Activated CD8-positive, alpha-beta T cell treated with anti-CD3 and anti-CD28 coated beads, Interleukin-2, amount 10 ng/mL, durations not matched to agents 7 days and 5 days (primary cell): ENCODE results near the gene CACNA1B. TPM values are rescaled to one million over a fixed set of nuclear protein-coding genes. Genes with fewer than 3 reads are reported as not detected.

Source experiments
- ATAC-seq: fragments of 150-1000 bp; cut with Tn5 transposase; one replicate; pipeline ENCODE4 v1.10.0; 2021; ENCODE audit warnings: moderate library complexity
- CTCF ChIA-PET: fragments of 350-600 bp; sonication (Branson Sonifier 250); formaldehyde crosslinking; loops from one replicate; lab custom pipeline; 2021; ENCODE audit warnings: antibody characterized with exemption; lab: Charles Lee
- POLR2A ChIA-PET: fragments of 350-600 bp; sonication (Branson Sonifier 250); formaldehyde crosslinking; loops from one replicate; lab custom pipeline; 2021; ENCODE audit warnings: antibody characterized with exemption; lab: Charles Lee
- DNase-seq: peaks from one replicate; pipeline ENCODE4 v3.0.0-alpha.2; 2020
- H3K27ac Mint-ChIP-seq: one replicate; pipeline ENCODE4 v1.8.0; 2021; ENCODE audit warnings: mild to moderate bottlenecking, mixed read lengths
- H3K27me3 Mint-ChIP-seq: one replicate; pipeline ENCODE4 v1.8.0; 2021; ENCODE audit warnings: low read depth, mixed read lengths
- H3K36me3 Mint-ChIP-seq: one replicate; pipeline ENCODE4 v1.8.0; 2021; ENCODE audit warnings: low read depth, mixed read lengths
- H3K4me1 Mint-ChIP-seq: one replicate; pipeline ENCODE4 v1.8.0; 2021; ENCODE audit warnings: low read depth, mixed read lengths
- H3K4me3 Mint-ChIP-seq: one replicate; pipeline ENCODE4 v1.8.0; 2021; ENCODE audit warnings: mild to moderate bottlenecking, mixed read lengths
- H3K9me3 Mint-ChIP-seq: one replicate; pipeline ENCODE4 v1.8.0; 2022; ENCODE audit warnings: mixed read lengths; ENCODE audit not compliant: insufficient read depth
- total RNA-seq, 2 experiments: library from RNA; stranded (reverse); gene quantifications; one replicate each; pipeline ENCODE4 v1.2.3, GENCODE V29; 2021

Gene CACNA1B
- total RNA-seq, 2 experiments from 2014 or later, result not detected

- CTCF ChIA-PET, result no interaction called here
- no peak overlapping the region for H3K4me3 Mint-ChIP-seq
- peaks cover 6% of the 10 kb centered on the region for H3K27me3 Mint-ChIP-seq
- peaks cover 3% of the 10 kb centered on the region for H3K36me3 Mint-ChIP-seq
- DNase-seq, result no peak
- no peak overlapping the region for H3K27ac Mint-ChIP-seq
- POLR2A ChIA-PET, result no interaction called here
- H3K9me3 Mint-ChIP-seq, result no peaks in the 10 kb centered on the region
- ATAC-seq, result no peak
- peaks cover 2% of the 10 kb centered on the region for H3K4me1 Mint-ChIP-seq
Measured at GRCh38 chr9:137873858-137874362, 3.7 kb upstream of the CACNA1B start.

GRCh38 chr9:137875354-137875753, 2.2 kb upstream of the CACNA1B start:
- H3K27me3 Mint-ChIP-seq, result peaks cover 11% of the 10 kb centered on the region
- peaks cover 2% of the 10 kb centered on the region for H3K4me1 Mint-ChIP-seq
- H3K4me3 Mint-ChIP-seq, result no peak overlapping the region
- H3K9me3 Mint-ChIP-seq, result no peaks in the 10 kb centered on the region
- DNase-seq, result no peak
- ATAC-seq, result no peak
- ChIA-PET CTCF (no interaction called here), POLR2A (no interaction called here)
- no peak overlapping the region for H3K27ac Mint-ChIP-seq
- peaks cover 3% of the 10 kb centered on the region for H3K36me3 Mint-ChIP-seq

DNA sequence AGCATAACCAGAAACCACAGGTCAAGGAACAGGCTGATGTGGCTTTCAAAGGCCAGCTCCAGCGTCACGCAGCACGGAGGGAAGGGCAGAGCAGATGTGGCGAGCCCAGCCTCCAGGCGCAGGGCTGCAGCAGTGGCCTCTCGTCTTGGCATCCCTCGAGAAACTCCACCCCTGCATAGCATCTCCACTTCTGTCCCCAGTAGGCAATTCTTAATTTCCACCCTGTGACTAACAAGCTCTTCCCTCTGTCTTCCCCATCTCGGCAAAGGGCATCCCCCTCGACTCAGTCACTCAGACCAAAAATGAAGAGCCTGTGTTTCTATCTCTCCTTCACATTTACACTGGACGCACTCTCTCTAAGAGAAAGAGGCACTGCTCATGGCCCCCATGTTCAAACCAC, 1.7 kb upstream of the CACNA1B start:
- no peak overlapping the region for H3K4me3 Mint-ChIP-seq
- no peaks in the 10 kb centered on the region for H3K9me3 Mint-ChIP-seq
- ChIA-PET POLR2A (no interaction called here), CTCF (no interaction called here)
- ATAC-seq (no peak), DNase-seq (no peak)
- H3K36me3 Mint-ChIP-seq, result peaks cover 3% of the 10 kb centered on the region
- H3K27ac Mint-ChIP-seq, result no peak overlapping the region
- peaks cover 2% of the 10 kb centered on the region for H3K4me1 Mint-ChIP-seq
- peaks cover 11% of the 10 kb centered on the region for H3K27me3 Mint-ChIP-seq

DNA sequence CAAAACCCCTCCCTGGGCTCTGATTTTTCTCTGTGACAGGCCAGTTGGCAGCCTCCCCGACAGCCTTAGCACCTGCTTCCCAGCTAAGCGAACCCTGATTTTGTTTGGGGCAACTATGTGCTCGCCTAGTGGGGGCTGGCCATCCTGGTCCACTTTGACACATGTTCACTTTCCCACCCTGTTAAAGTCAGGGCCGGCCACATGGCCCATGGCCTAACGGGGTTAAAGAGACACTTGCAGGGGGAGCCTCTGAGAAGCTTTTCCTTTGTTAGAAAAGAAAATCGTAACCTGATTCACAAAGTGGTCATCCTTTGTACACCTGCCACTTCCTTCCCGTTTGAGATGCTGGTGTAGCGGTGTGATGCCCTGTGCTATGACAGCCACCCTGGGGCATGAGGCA, 1.3 kb upstream of the CACNA1B start:
- peaks cover 2% of the 10 kb centered on the region for H3K4me1 Mint-ChIP-seq
- ATAC-seq (no peak), DNase-seq (no peak)
- POLR2A ChIA-PET, result no interaction called here
- H3K27me3 Mint-ChIP-seq, result peaks cover 11% of the 10 kb centered on the region
- no peak overlapping the region for H3K27ac Mint-ChIP-seq
- CTCF ChIA-PET, result no interaction called here
- H3K4me3 Mint-ChIP-seq, result no peak overlapping the region
- H3K9me3 Mint-ChIP-seq, result no peaks in the 10 kb centered on the region
- peaks cover 3% of the 10 kb centered on the region for H3K36me3 Mint-ChIP-seq

GRCh38 chr9:137876781-137877386, 698 bp upstream of the CACNA1B start:
- peaks cover 11% of the 10 kb centered on the region for H3K27me3 Mint-ChIP-seq

GRCh38 chr9:137878146-137878941, 762 bp downstream of the CACNA1B start:
- H3K27me3 Mint-ChIP-seq, result peaks cover 11% of the 10 kb centered on the region
- peak; percentile 76 for ATAC-seq
- DNase-seq, result peak; percentile 46
- H3K4me1 Mint-ChIP-seq, result peaks cover 2% of the 10 kb centered on the region
- no peaks in the 10 kb centered on the region for H3K9me3 Mint-ChIP-seq
- no peak overlapping the region for H3K4me3 Mint-ChIP-seq
- POLR2A ChIA-PET, result no interaction called here
- CTCF ChIA-PET, result no interaction called here
- H3K27ac Mint-ChIP-seq, result no peak overlapping the region
- peaks cover 3% of the 10 kb centered on the region for H3K36me3 Mint-ChIP-seq

More at GRCh38 chr9:137876781-137877386, 698 bp upstream of the CACNA1B start:
- CTCF ChIA-PET, result no interaction called here
- ATAC-seq (no peak), DNase-seq (no peak)
- no peak overlapping the region for H3K27ac Mint-ChIP-seq
- H3K36me3 Mint-ChIP-seq, result peaks cover 3% of the 10 kb centered on the region
- POLR2A ChIA-PET, result no interaction called here
- no peaks in the 10 kb centered on the region for H3K9me3 Mint-ChIP-seq
- H3K4me3 Mint-ChIP-seq, result no peak overlapping the region
- peaks cover 2% of the 10 kb centered on the region for H3K4me1 Mint-ChIP-seq

DNA sequence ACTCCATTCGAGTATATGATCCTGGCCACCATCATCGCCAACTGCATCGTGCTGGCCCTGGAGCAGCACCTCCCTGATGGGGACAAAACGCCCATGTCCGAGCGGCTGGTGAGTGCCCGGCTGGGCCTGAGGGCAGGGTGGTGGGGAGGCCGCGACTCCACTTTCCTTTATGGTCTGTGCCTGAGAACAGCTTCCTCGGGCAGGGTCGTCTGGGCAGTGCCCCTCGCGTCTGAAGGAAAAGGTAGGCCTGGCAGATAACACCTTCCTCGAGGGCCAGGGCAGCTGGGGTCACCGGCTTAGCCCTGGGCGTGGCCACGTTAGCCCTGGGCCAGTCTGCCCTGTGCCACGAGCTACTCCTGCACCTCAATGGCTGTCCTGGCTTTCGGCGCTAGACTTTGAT, 1.5 kb downstream of the CACNA1B start:
- ATAC-seq (no peak), DNase-seq (no peak)
- Mint-ChIP-seq H3K27me3 (peaks cover 11% of the 10 kb centered on the region), H3K9me3 (no peaks in the 10 kb centered on the region), H3K27ac (no peak overlapping the region), H3K36me3 (peaks cover 3% of the 10 kb centered on the region), H3K4me3 (no peak overlapping the region), H3K4me1 (peaks cover 2% of the 10 kb centered on the region)
- CTCF ChIA-PET, result no interaction called here
- POLR2A ChIA-PET, result no interaction called here

GRCh38 chr9:137879566-137880150, 2.1 kb downstream of the CACNA1B start:
- Mint-ChIP-seq H3K4me3 (no peak overlapping the region), H3K9me3 (no peaks in the 10 kb centered on the region), H3K4me1 (peaks cover 2% of the 10 kb centered on the region), H3K36me3 (peaks cover 3% of the 10 kb centered on the region), H3K27me3 (peaks cover 11% of the 10 kb centered on the region), H3K27ac (no peak overlapping the region)
- DNase-seq, result no peak
- ATAC-seq, result no peak
- ChIA-PET CTCF (no interaction called here), POLR2A (no interaction called here)

DNA sequence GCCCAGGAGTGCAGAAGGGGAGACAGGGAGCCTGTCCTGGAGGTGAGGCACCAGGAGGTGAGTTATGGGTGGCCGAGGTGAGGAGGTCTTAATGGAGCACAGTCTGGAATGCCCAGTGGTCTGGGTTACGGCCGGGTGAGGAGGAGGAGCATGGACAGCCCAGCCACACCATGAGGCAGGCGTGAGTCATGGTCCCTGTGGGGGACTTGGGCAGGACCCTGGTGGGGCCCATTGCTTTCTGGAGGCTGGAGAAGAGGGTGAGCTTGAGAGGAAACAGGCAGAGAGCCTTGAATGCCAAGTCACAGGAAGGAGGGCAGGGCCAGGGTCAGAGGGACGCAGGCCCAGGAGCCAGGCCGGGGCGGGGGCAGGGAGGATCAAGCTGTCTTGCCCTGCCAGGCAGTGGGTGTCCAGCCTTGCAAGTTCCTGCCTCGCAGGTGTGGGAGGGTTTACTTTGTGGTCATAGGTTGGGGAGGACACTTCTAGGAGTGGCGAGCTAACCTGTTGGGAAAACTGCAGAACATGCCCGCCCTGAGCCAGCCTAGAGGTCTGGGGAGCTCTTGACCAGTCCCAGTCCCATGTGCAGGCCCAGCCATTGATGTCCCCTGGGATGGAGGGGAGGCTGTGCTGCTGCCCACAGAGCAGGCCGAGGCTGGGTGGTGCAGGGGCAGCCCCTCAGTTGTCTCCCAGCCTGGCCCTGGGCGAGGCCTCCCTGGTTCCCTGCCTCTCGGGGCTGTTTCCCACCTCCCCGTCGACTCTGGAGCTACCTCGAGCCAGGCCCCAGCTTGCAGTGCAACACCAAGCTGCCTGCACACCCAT, 2.8 kb downstream of the CACNA1B start:
- ChIA-PET POLR2A (no interaction called here), CTCF (no interaction called here)
- no peak overlapping the region for H3K27ac Mint-ChIP-seq

GRCh38 chr9:137880976-137881530, 3.5 kb downstream of the CACNA1B start:
- ATAC-seq (no peak), DNase-seq (no peak)
- Mint-ChIP-seq H3K4me3 (no peak overlapping the region), H3K27ac (no peak overlapping the region), H3K27me3 (peaks cover 11% of the 10 kb centered on the region), H3K4me1 (peaks cover 2% of the 10 kb centered on the region), H3K9me3 (no peaks in the 10 kb centered on the region), H3K36me3 (peaks cover 3% of the 10 kb centered on the region)
- ChIA-PET CTCF (no interaction called here), POLR2A (no interaction called here)

More for the DNA sequence above, 2.8 kb downstream of the CACNA1B start:
- H3K9me3 Mint-ChIP-seq, result no peaks in the 10 kb centered on the region
- H3K36me3 Mint-ChIP-seq, result peaks cover 3% of the 10 kb centered on the region
- H3K27me3 Mint-ChIP-seq, result peaks cover 11% of the 10 kb centered on the region
- no peak overlapping the region for H3K4me3 Mint-ChIP-seq
- peaks cover 2% of the 10 kb centered on the region for H3K4me1 Mint-ChIP-seq
- ATAC-seq (no peak), DNase-seq (no peak)
